HepG2 (cell line): ENCODE measurements around the gene CDC42EP4. TPM values are rescaled to one million over a fixed set of nuclear protein-coding genes. Genes with fewer than 3 reads are reported as not detected.
A peak's percentile ranks its signal among the peaks of the same experiment; 100 is the strongest.

Experiments used
- BRD4 ChIP-seq: sonication (generic); formaldehyde crosslinking; IDR thresholded peaks from 2 replicates; pipeline ENCODE4 v1.4.0; 2020; ENCODE audit warnings: missing genetic modification reagents
- HNRNPH1 ChIP-seq: fragments of 200-400 bp; formaldehyde crosslinking; optimal IDR thresholded peaks from 2 replicates; pipeline ENCODE3; 2017; ENCODE audit warnings: mild to moderate bottlenecking, low read depth, low read length
- HOXA3 ChIP-seq: sonication (generic); formaldehyde crosslinking; IDR thresholded peaks from 2 replicates; pipeline ENCODE4 v1.5.0; 2020; ENCODE audit warnings: missing genetic modification reagents
- HOXD1 ChIP-seq: sonication (generic); formaldehyde crosslinking; IDR thresholded peaks from 2 replicates; pipeline ENCODE4 v1.5.0; 2020; ENCODE audit warnings: missing genetic modification reagents
- JUN ChIP-seq: sonication (generic); formaldehyde crosslinking; IDR thresholded peaks from 2 replicates; pipeline ENCODE4 v1.4.0; 2020; ENCODE audit warnings: mild to moderate bottlenecking, missing genetic modification reagents
- NR2C2 ChIP-seq: sonication (generic); formaldehyde crosslinking; IDR thresholded peaks from 2 replicates; pipeline ENCODE4 v1.4.0; 2020; ENCODE audit warnings: missing genetic modification reagents, mild to moderate bottlenecking, moderate library complexity, borderline replicate concordance
- RELA ChIP-seq: sonication (generic); formaldehyde crosslinking; IDR thresholded peaks from 2 replicates; pipeline ENCODE4 v1.4.0; 2020; ENCODE audit warnings: missing genetic modification reagents
- SKI ChIP-seq: fragments of 450-650 bp; IDR thresholded peaks from one replicate; pipeline ENCODE4 v1.6.1; 2018; ENCODE audit warnings: mild to moderate bottlenecking; ENCODE audit not compliant: partially characterized antibody
- ZMYM4 ChIP-seq: sonication (generic); formaldehyde crosslinking; IDR thresholded peaks from 2 replicates; pipeline ENCODE4 v1.8.1; 2023; ENCODE audit warnings: mild to moderate bottlenecking, missing genetic modification reagents
- ZNF326 ChIP-seq: sonication (generic); formaldehyde crosslinking; IDR thresholded peaks from 2 replicates; pipeline ENCODE4 v1.4.0; 2020; ENCODE audit warnings: missing genetic modification reagents, borderline replicate concordance
- ZNF34 ChIP-seq: sonication (generic); formaldehyde crosslinking; IDR thresholded peaks from 2 replicates; pipeline ENCODE4 v1.4.0; 2020; ENCODE audit warnings: mild to moderate bottlenecking, missing genetic modification reagents, borderline replicate concordance
- ZNF503 ChIP-seq: sonication (generic); formaldehyde crosslinking; IDR thresholded peaks from 2 replicates; pipeline ENCODE4 v1.4.0; 2020; ENCODE audit warnings: missing genetic modification reagents
- ZNF563 ChIP-seq: sonication (generic); formaldehyde crosslinking; IDR thresholded peaks from 2 replicates; pipeline ENCODE4 v1.8.0; 2022; ENCODE audit warnings: mild to moderate bottlenecking, moderate library complexity, missing genetic modification reagents
- ZNF678 ChIP-seq: sonication (generic); formaldehyde crosslinking; IDR thresholded peaks from 2 replicates; pipeline ENCODE4 v1.4.0; 2020; ENCODE audit warnings: mild to moderate bottlenecking, missing genetic modification reagents
- ZNF720 ChIP-seq: sonication (generic); formaldehyde crosslinking; IDR thresholded peaks from 2 replicates; pipeline ENCODE4 v1.4.0; 2020; ENCODE audit warnings: missing genetic modification reagents
- ZNF766 ChIP-seq: sonication (generic); formaldehyde crosslinking; IDR thresholded peaks from 2 replicates; pipeline ENCODE4 v1.5.0; 2020; ENCODE audit warnings: missing genetic modification reagents, borderline replicate concordance
- ZNF776 ChIP-seq: sonication (generic); formaldehyde crosslinking; IDR thresholded peaks from 2 replicates; pipeline ENCODE4 v1.4.0; 2020; ENCODE audit warnings: mild to moderate bottlenecking, missing genetic modification reagents
- ZNF816 ChIP-seq: sonication (generic); formaldehyde crosslinking; IDR thresholded peaks from 2 replicates; pipeline ENCODE4 v1.8.0; 2022; ENCODE audit warnings: missing genetic modification reagents, mild to moderate bottlenecking, borderline replicate concordance
- polyA plus RNA-seq, 8 experiments: library from polyadenylated mRNA; depleted of rRNA in 3 of 8; stranded (reverse) in 7 of 8; unstranded in 1 of 8; fragments of >200 nt; fragmentation: Illumina TruSeq in 4 of 8; extraction: Trizol in 4 of 8; gene quantifications; 2 replicates each; pipeline versions ENCODE4 v1.2.1 to v1.2.3, GENCODE V29; 2011 to 2016; ENCODE audit warnings: low read depth in 4 of 8, missing spikeins in 1 of 8, mixed read lengths in 1 of 8; ENCODE audit not compliant: insufficient read depth in 1 of 8
- total RNA-seq, 5 experiments: library from RNA; depleted of rRNA; stranded (reverse); fragments of >200 nt; fragmentation: Illumina TruSeq; extraction: Trizol; gene quantifications; 2 replicates each; pipeline ENCODE4 v1.2.3, GENCODE V29; 2016; ENCODE audit warnings: low read depth in 1 of 5
- TF ChIP-seq, protein P1 (sequence below): sonication (generic); formaldehyde crosslinking; conservative IDR thresholded peaks from 2 replicates; pipeline ENCODE4 v1.4.0; 2020; ENCODE audit warnings: missing genetic modification reagents
- TF ChIP-seq, protein P2 (sequence below): sonication (generic); formaldehyde crosslinking; IDR thresholded peaks from 2 replicates; pipeline ENCODE4 v1.8.1; 2023; ENCODE audit warnings: mild to moderate bottlenecking, missing genetic modification reagents
- TF ChIP-seq, protein P3 (sequence below): sonication (generic); formaldehyde crosslinking; conservative IDR thresholded peaks from 2 replicates; pipeline ENCODE4 v1.4.0; 2020; ENCODE audit warnings: missing genetic modification reagents

CDC42EP4 gene
- total and polyA plus RNA-seq, 2 of the 13 experiments (the other 11 are each of a cell fraction or from before 2014, with no cell fraction given): 19.0 to 54.0 TPM

DNA sequence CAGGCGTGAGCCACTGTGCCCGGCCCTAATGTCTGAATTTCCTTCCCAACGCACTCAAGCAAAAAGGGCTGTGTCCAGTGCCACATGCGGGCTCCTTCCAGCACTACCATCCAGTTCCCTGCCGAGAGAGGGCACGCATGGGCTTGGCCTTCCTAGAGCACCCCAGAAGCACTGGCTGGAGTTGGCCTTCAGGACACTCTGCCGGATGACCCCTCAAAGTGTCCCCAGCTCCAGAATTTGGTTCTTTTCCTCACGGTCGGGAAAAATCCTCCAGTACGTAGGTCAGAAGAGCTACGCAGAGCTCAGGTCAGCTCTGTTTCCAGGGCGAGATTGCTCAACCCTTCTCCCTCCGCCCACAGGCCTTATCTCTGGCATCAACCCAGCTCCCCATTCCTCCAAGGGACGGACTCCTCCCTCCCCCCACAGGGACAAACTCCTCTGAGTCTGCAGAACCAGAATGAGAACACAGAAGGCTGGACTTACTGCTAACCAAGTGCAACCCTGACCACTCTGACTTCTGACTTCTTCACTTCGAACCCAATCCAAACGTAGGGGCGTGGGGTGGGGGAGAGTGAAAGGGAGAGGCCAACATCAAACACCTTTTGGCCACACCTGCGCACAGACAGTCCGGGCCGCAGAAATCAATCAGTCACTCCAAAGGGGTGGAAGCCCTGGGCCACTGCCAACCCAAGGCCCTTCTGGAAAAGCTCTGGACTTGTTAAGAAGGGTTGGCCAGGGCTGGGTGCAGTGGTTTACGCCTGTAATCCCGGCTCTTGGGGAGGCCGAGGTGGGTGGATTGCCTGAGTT lies 3.6 kb downstream of the CDC42EP4 start (continued):
- TF ChIP-seq HOXA3 (CRISPR knock-in tag): peak; percentile 84
- peak; percentile 44 for TF ChIP-seq HNRNPH1
- no peak for TF ChIP-seq ZNF326
- TF ChIP-seq ZNF563: peak; percentile 28; the same call in 1 of the 2 replicates
- TF ChIP-seq RELA (CRISPR knock-in tag): peak; percentile 55; the same call in 1 of the 2 replicates
- TF ChIP-seq ZNF720 (CRISPR knock-in tag): no peak
- TF ChIP-seq, protein P1, sequence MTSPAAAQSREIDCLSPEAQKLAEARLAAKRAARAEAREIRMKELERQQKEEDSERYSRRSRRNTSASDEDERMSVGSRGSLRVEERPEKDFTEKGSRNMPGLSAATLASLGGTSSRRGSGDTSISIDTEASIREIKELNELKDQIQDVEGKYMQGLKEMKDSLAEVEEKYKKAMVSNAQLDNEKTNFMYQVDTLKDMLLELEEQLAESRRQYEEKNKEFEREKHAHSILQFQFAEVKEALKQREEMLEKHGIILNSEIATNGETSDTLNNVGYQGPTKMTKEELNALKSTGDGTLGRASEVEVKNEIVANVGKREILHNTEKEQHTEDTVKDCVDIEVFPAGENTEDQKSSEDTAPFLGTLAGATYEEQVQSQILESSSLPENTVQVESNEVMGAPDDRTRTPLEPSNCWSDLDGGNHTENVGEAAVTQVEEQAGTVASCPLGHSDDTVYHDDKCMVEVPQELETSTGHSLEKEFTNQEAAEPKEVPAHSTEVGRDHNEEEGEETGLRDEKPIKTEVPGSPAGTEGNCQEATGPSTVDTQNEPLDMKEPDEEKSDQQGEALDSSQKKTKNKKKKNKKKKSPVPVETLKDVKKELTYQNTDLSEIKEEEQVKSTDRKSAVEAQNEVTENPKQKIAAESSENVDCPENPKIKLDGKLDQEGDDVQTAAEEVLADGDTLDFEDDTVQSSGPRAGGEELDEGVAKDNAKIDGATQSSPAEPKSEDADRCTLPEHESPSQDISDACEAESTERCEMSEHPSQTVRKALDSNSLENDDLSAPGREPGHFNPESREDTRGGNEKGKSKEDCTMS: no peak
- peak; percentile 74; the same call in 1 of the 2 replicates for TF ChIP-seq NR2C2 (CRISPR knock-in tag)
- TF ChIP-seq ZMYM4 (CRISPR knock-in tag): peak; percentile 38
- TF ChIP-seq ZNF766 (CRISPR knock-in tag): no peak; the same call in 1 of the 2 replicates
- TF ChIP-seq BRD4 (CRISPR knock-in tag): peak; percentile 83
- peak; percentile 63; the same call in 1 of the 2 replicates for TF ChIP-seq ZNF776 (CRISPR knock-in tag)
- no peak for TF ChIP-seq JUN (CRISPR knock-in tag)
- TF ChIP-seq, protein P2, sequence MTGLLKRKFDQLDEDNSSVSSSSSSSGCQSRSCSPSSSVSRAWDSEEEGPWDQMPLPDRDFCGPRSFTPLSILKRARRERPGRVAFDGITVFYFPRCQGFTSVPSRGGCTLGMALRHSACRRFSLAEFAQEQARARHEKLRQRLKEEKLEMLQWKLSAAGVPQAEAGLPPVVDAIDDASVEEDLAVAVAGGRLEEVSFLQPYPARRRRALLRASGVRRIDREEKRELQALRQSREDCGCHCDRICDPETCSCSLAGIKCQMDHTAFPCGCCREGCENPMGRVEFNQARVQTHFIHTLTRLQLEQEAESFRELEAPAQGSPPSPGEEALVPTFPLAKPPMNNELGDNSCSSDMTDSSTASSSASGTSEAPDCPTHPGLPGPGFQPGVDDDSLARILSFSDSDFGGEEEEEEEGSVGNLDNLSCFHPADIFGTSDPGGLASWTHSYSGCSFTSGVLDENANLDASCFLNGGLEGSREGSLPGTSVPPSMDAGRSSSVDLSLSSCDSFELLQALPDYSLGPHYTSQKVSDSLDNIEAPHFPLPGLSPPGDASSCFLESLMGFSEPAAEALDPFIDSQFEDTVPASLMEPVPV (CRISPR knock-in tag): no peak
- peak; percentile 63 for TF ChIP-seq SKI
- no peak for TF ChIP-seq ZNF678 (CRISPR knock-in tag)
- TF ChIP-seq ZNF503: peak; percentile 85
- TF ChIP-seq ZNF816 (CRISPR knock-in tag): no peak
- TF ChIP-seq ZNF34 (CRISPR knock-in tag): no peak
- TF ChIP-seq, protein P3, sequence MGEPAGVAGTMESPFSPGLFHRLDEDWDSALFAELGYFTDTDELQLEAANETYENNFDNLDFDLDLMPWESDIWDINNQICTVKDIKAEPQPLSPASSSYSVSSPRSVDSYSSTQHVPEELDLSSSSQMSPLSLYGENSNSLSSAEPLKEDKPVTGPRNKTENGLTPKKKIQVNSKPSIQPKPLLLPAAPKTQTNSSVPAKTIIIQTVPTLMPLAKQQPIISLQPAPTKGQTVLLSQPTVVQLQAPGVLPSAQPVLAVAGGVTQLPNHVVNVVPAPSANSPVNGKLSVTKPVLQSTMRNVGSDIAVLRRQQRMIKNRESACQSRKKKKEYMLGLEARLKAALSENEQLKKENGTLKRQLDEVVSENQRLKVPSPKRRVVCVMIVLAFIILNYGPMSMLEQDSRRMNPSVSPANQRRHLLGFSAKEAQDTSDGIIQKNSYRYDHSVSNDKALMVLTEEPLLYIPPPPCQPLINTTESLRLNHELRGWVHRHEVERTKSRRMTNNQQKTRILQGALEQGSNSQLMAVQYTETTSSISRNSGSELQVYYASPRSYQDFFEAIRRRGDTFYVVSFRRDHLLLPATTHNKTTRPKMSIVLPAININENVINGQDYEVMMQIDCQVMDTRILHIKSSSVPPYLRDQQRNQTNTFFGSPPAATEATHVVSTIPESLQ (CRISPR knock-in tag): no peak; the same call in 1 of the 2 replicates
- peak; percentile 85 for TF ChIP-seq HOXD1 (CRISPR knock-in tag)
